ENCODE results near the gene TMEM202. TPM values are rescaled to one million over a fixed set of nuclear protein-coding genes. Genes with fewer than 3 reads are reported as not detected.
"Not testable (repeated sequence)": the region's sequence is repeated elsewhere in the genome, so short reads cannot be mapped to it uniquely, and the experiment has no call there.

The TMEM202 gene
- total and polyA plus RNA-seq, 4 experiments from 2014 or later, result not detected

GRCh38 chr15:72377331-72377730 is 20.8 kb upstream of the TMEM202 start:
- no peak for DNase-seq
- intact Hi-C loops (cut with micrococcal nuclease), result loop anchor here (5.0 to 10.0 kb wide), 5 partner anchors 103 to 405 kb away; partner anchors contain the start of genes ADPGK, BBS4, HIGD2B and MYO9A
- ChIA-PET POLR2A (ENCODE audit: partially characterized antibody) (interaction anchor here (1.0 to 5.8 kb wide), 4 partner anchors 8 to 150 kb away, joined by 3 to 90 read pairs (median 18); partner anchors contain the start of genes ARIH1 and PKM), CTCF (ENCODE audit: partially characterized antibody) (interaction anchor here (1.4 kb wide), 1 partner anchor 85 kb away, joined by 4 read pairs; no protein-coding TSS in a partner anchor)
- no peaks in the 10 kb centered on the region for H3K27me3 Mint-ChIP-seq
- H3K4me1 Mint-ChIP-seq, result peaks cover 33 to 60% (median 45%) of the 10 kb centered on the region in 4 donors
- peak overlapping the region; percentile 2 to 92 (median 80) for H3K27ac Mint-ChIP-seq
- H3K9me3 Mint-ChIP-seq, result peaks cover 0 to 9% (median 0%) of the 10 kb centered on the region in 8 donors
- Histone ChIP-seq H3K9me3 (ENCODE audit: control insufficient read depth in 1 of 2, low read length in 2 of 2) (no peaks in the 10 kb centered on the region), H3K27me3 (ENCODE audit: insufficient read depth, low read length) (no peaks in the 10 kb centered on the region), H3K4me1 (ENCODE audit: insufficient read depth, low read length) (peaks cover 39% of the 10 kb centered on the region), H3K36me3 (ENCODE audit: insufficient read depth, low read length) (no peaks in the 10 kb centered on the region), H3K4me3 (ENCODE audit: low read length in 2 of 2) (no peak overlapping the region), H3K27ac (ENCODE audit: low read depth, low read length) (no peak overlapping the region)
- H3K36me3 Mint-ChIP-seq, result peaks cover 0 to 21% of the 10 kb centered on the region in 2 donors
- peak overlapping the region in 4 of 8 donors; percentile 1 to 15 (median 2) for H3K4me3 Mint-ChIP-seq

GRCh38 chr15:72379106-72379505 is 19.0 kb upstream of the TMEM202 start:
- H3K27me3 Mint-ChIP-seq; DNase-seq; H3K9me3 ChIP-seq (ENCODE audit: control insufficient read depth in 1 of 2, low read length in 2 of 2); POLR2A ChIA-PET (ENCODE audit: partially characterized antibody); H3K27me3 ChIP-seq (ENCODE audit: insufficient read depth, low read length); CTCF ChIA-PET (ENCODE audit: partially characterized antibody); H3K36me3 ChIP-seq (ENCODE audit: insufficient read depth, low read length); H3K27ac ChIP-seq (ENCODE audit: low read depth, low read length); H3K4me3 Mint-ChIP-seq; H3K4me3 ChIP-seq (ENCODE audit: low read length in 2 of 2); H3K9me3 Mint-ChIP-seq: not testable (repeated sequence)
- intact Hi-C loops (cut with micrococcal nuclease), result loop anchor here (5.0 to 10.0 kb wide), 5 partner anchors 104 to 403 kb away; partner anchors contain the start of genes ADPGK, BBS4, HIGD2B and MYO9A
- peaks cover 29% of the 10 kb centered on the region for H3K4me1 ChIP-seq (ENCODE audit: insufficient read depth, low read length)
- H3K36me3 Mint-ChIP-seq, result peaks cover 0 to 13% of the 10 kb centered on the region in 2 donors
- H3K4me1 Mint-ChIP-seq, result peaks cover 23 to 42% (median 31%) of the 10 kb centered on the region in 4 donors
- H3K27ac Mint-ChIP-seq, result peak overlapping the region in 2 of 7 donors; percentile 42 to 66

DNA sequence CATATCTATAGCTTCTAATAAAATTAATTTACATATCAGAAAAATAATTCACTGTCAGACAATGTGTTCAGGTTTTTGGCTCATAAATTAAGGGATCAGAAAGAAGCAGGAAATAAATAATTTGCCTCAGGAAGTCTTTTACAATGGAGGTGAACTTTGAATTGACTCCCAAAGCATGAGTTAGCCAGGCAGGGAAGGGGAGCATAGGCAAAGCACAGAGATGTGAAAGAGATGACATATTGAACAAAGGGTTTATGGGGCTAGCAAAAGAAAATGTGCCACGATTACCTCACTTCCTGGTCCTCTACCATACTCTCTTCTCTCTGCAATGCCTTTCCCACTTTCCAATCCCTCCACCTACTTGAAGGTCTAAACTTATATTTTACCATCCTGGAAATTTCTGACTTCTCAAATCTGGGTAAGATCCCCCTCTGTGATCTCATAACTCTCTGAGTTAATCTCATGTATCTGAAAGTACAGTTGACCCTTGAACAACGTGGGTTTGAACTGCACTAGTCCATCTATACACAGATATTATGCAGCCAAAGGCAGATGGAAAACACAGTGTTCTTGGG is 18.2 kb upstream of the TMEM202 start:
- H3K27me3 Mint-ChIP-seq, result peaks cover 0 to 2% of the 10 kb centered on the region in 2 donors
- CTCF ChIA-PET (ENCODE audit: partially characterized antibody), result no interaction called here
- no peaks in the 10 kb centered on the region for H3K27me3 ChIP-seq (ENCODE audit: insufficient read depth, low read length)

DNA sequence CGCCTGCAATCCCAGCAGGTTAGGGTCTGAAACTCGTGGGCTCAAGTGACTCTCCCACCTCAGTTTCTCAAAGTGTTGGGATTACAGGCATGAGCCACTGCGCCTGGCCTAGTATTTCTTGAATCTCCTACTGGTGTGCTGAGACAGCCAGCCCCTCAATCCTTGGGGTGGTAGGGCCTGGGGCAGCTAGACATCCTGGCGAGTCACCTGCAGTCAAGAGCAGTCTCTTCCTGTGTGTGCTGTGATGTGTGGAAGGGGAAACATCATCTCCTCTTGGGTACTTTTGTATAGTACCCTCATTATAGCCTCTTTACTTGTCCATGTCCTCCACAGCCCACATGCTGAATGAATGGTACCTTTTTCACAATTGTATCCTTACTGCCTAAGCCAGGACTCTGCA is 17.4 kb upstream of the TMEM202 start:
- H3K27ac ChIP-seq (ENCODE audit: low read depth, low read length), result no peak overlapping the region
- peaks cover 0 to 5% of the 10 kb centered on the region in 2 donors for H3K27me3 Mint-ChIP-seq
- no peaks in the 10 kb centered on the region for H3K36me3 ChIP-seq (ENCODE audit: insufficient read depth, low read length)
- H3K4me3 Mint-ChIP-seq, result no peak overlapping the region
- CTCF ChIA-PET (ENCODE audit: partially characterized antibody), result no interaction called here
- POLR2A ChIA-PET (ENCODE audit: partially characterized antibody), result no interaction called here
- H3K4me3 ChIP-seq (ENCODE audit: low read length in 2 of 2), result no peak overlapping the region
- H3K4me1 ChIP-seq (ENCODE audit: insufficient read depth, low read length), result peaks cover 13% of the 10 kb centered on the region
- no peak for DNase-seq
- peaks cover 12 to 26% (median 17%) of the 10 kb centered on the region in 4 donors for H3K4me1 Mint-ChIP-seq
- intact Hi-C loops (cut with micrococcal nuclease), result no loop called here
- peak overlapping the region in 2 of 7 donors; percentile 34 to 36 for H3K27ac Mint-ChIP-seq
- H3K9me3 ChIP-seq (ENCODE audit: control insufficient read depth in 1 of 2, low read length in 2 of 2), result no peaks in the 10 kb centered on the region
- peaks cover 0 to 7% of the 10 kb centered on the region in 2 donors for H3K36me3 Mint-ChIP-seq
- H3K27me3 ChIP-seq (ENCODE audit: insufficient read depth, low read length), result no peaks in the 10 kb centered on the region
- peaks cover 0 to 3% (median 0%) of the 10 kb centered on the region in 8 donors for H3K9me3 Mint-ChIP-seq

More for the DNA sequence above, 18.2 kb upstream of the TMEM202 start:
- DNase-seq, result no peak
- intact Hi-C loops (cut with micrococcal nuclease), result loop anchor here (5.0 to 10.0 kb wide), 5 partner anchors 105 to 402 kb away; partner anchors contain the start of genes ADPGK, BBS4, HIGD2B and MYO9A
- H3K27ac Mint-ChIP-seq, result peak overlapping the region in 3 of 7 donors; percentile 60 to 66 (median 64)
- peaks cover 0 to 9% (median 0%) of the 10 kb centered on the region in 8 donors for H3K9me3 Mint-ChIP-seq
- H3K36me3 Mint-ChIP-seq, result peaks cover 0 to 13% of the 10 kb centered on the region in 2 donors
- H3K4me3 ChIP-seq (ENCODE audit: low read length in 2 of 2), result no peak overlapping the region
- H3K9me3 ChIP-seq (ENCODE audit: control insufficient read depth in 1 of 2, low read length in 2 of 2), result no peaks in the 10 kb centered on the region
- H3K27ac ChIP-seq (ENCODE audit: low read depth, low read length), result no peak overlapping the region
- peaks cover 16 to 34% (median 24%) of the 10 kb centered on the region in 4 donors for H3K4me1 Mint-ChIP-seq
- H3K4me3 Mint-ChIP-seq, result peak overlapping the region in 1 of 8 donors; percentile 45
- no peaks in the 10 kb centered on the region for H3K36me3 ChIP-seq (ENCODE audit: insufficient read depth, low read length)
- POLR2A ChIA-PET (ENCODE audit: partially characterized antibody), result no interaction called here
- peaks cover 20% of the 10 kb centered on the region for H3K4me1 ChIP-seq (ENCODE audit: insufficient read depth, low read length)

GRCh38 chr15:72382146-72382545 is 16.0 kb upstream of the TMEM202 start:
- no peak overlapping the region for H3K27ac Mint-ChIP-seq
- H3K36me3 Mint-ChIP-seq, result no peaks in the 10 kb centered on the region
- Histone ChIP-seq H3K27me3 (ENCODE audit: insufficient read depth, low read length) (no peaks in the 10 kb centered on the region), H3K4me3 (ENCODE audit: low read length in 2 of 2) (no peak overlapping the region), H3K4me1 (ENCODE audit: insufficient read depth, low read length) (peaks cover 5% of the 10 kb centered on the region), H3K27ac (ENCODE audit: low read depth, low read length) (no peak overlapping the region), H3K9me3 (ENCODE audit: control insufficient read depth in 1 of 2, low read length in 2 of 2) (no peaks in the 10 kb centered on the region), H3K36me3 (ENCODE audit: insufficient read depth, low read length) (no peaks in the 10 kb centered on the region)
- intact Hi-C loops (cut with micrococcal nuclease), result no loop called here
- peak in 1 of 5 donors; percentile 4 for DNase-seq
- H3K4me1 Mint-ChIP-seq, result peaks cover 4 to 15% (median 7%) of the 10 kb centered on the region in 4 donors
- no peaks in the 10 kb centered on the region for H3K9me3 Mint-ChIP-seq
- H3K27me3 Mint-ChIP-seq, result peaks cover 0 to 5% of the 10 kb centered on the region in 2 donors
- no peak overlapping the region for H3K4me3 Mint-ChIP-seq
- POLR2A ChIA-PET (ENCODE audit: partially characterized antibody), result no interaction called here
- CTCF ChIA-PET (ENCODE audit: partially characterized antibody), result no interaction called here

DNA sequence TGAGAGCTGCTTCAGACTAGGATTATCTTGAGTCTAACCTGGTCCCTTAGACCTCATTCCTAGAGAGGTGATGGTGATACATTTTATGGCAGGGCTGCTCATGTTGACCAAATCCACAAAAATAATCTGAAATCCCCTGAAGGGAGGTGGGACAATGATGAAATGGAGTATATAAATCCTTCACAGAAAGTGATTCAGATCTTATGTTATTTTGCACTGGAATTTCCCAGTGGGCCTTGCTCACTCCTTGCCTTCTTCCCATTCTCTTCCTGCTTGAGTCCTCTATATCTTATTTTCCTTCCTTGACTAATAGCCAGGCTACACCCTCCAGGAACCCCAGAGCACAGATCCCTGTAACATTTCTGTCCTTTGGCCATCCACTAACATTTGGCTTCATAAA is 10.4 kb upstream of the TMEM202 start:
- Histone ChIP-seq H3K36me3 (ENCODE audit: insufficient read depth, low read length) (no peaks in the 10 kb centered on the region), H3K9me3 (ENCODE audit: control insufficient read depth in 1 of 2, low read length in 2 of 2) (no peaks in the 10 kb centered on the region), H3K4me3 (ENCODE audit: low read length in 2 of 2) (no peak overlapping the region), H3K4me1 (ENCODE audit: insufficient read depth, low read length) (no peaks in the 10 kb centered on the region), H3K27ac (ENCODE audit: low read depth, low read length) (no peak overlapping the region), H3K27me3 (ENCODE audit: insufficient read depth, low read length) (no peaks in the 10 kb centered on the region)
- no peaks in the 10 kb centered on the region for H3K9me3 Mint-ChIP-seq
- CTCF ChIA-PET (ENCODE audit: partially characterized antibody), result no interaction called here
- no peak overlapping the region for H3K4me3 Mint-ChIP-seq
- DNase-seq, result no peak
- peaks cover 6 to 10% of the 10 kb centered on the region in 2 donors for H3K27me3 Mint-ChIP-seq
- H3K4me1 Mint-ChIP-seq, result no peaks in the 10 kb centered on the region
- POLR2A ChIA-PET (ENCODE audit: partially characterized antibody), result no interaction called here
- H3K36me3 Mint-ChIP-seq, result no peaks in the 10 kb centered on the region
- intact Hi-C loops (cut with micrococcal nuclease), result no loop called here
- H3K27ac Mint-ChIP-seq, result no peak overlapping the region

DNA sequence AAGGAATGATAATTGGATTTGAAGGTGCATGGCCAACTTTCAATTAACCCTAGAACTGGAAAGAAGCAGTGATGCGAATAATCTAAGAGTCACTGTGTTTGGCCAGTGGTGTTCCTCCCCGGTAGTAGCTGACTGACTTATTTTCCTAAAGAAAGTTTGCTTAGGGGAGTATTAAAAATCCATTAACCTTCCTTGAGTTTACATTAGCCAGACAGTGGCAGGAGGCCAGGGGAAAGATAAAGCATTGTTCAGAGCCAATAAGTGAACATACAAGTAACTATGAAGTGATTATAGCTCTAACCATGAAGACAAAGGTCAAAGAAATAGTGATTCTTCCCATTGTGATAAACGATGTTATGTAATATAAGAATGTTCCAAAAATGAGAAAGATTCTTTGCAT is 8.9 kb upstream of the TMEM202 start:
- Mint-ChIP-seq H3K36me3 (no peaks in the 10 kb centered on the region), H3K27me3 (peaks cover 7 to 8% of the 10 kb centered on the region in 2 donors), H3K27ac (no peak overlapping the region), H3K4me3 (no peak overlapping the region), H3K9me3 (no peaks in the 10 kb centered on the region), H3K4me1 (no peaks in the 10 kb centered on the region)
- ChIA-PET POLR2A (ENCODE audit: partially characterized antibody) (interaction anchor here (1.4 kb wide), 1 partner anchor 13 kb away, joined by 3 read pairs; no protein-coding TSS in a partner anchor), CTCF (ENCODE audit: partially characterized antibody) (no interaction called here)
- H3K4me3 ChIP-seq (ENCODE audit: low read length in 2 of 2), result no peak overlapping the region
- intact Hi-C loops (cut with micrococcal nuclease), result no loop called here
- H3K27me3 ChIP-seq (ENCODE audit: insufficient read depth, low read length), result no peaks in the 10 kb centered on the region
- H3K27ac ChIP-seq (ENCODE audit: low read depth, low read length), result no peak overlapping the region
- no peaks in the 10 kb centered on the region for H3K36me3 ChIP-seq (ENCODE audit: insufficient read depth, low read length)
- no peak for DNase-seq
- H3K4me1 ChIP-seq (ENCODE audit: insufficient read depth, low read length), result no peaks in the 10 kb centered on the region
- no peaks in the 10 kb centered on the region for H3K9me3 ChIP-seq (ENCODE audit: control insufficient read depth in 1 of 2, low read length in 2 of 2)
